Stimulated activated CD8-positive, alpha-beta memory T cell treated with anti-CD3 and anti-CD28 coated beads, Interleukin-15, amount 100 ng/mL, for 4 hours (primary cell): Measurements from ENCODE around the gene TSKU.
A peak's percentile ranks its signal among the peaks of the same experiment; 100 is the strongest.
"Not testable (repeated sequence)": the region's sequence is repeated elsewhere in the genome, so short reads cannot be mapped to it uniquely, and the experiment has no call there.

ENCODE experiments used
- DNase-seq, 2 donors: peaks; one replicate each; pipeline ENCODE4 v3.0.0-alpha.2; 2020; ENCODE audit warnings: low read depth in 2 of 2

The TSKU gene

GRCh38 chr11:76788661-76789442 lies 5.7 kb downstream of the TSKU start:
- DNase-seq, result no peak

- no peak for DNase-seq
Measured at GRCh38 chr11:76789443-76789719, 6.2 kb downstream of the TSKU start.

GRCh38 chr11:76790251-76790650 lies 7.1 kb downstream of the TSKU start:
- DNase-seq, result no peak

- not testable (repeated sequence) for DNase-seq
Measured at GRCh38 chr11:76791002-76791770, 8.0 kb downstream of the TSKU start.

- no peak for DNase-seq
Measured at GRCh38 chr11:76791861-76792260, 8.7 kb downstream of the TSKU start.

GRCh38 chr11:76792505-76793264 lies 9.5 kb downstream of the TSKU start:
- DNase-seq, result no peak

- DNase-seq, result no peak
Measured at GRCh38 chr11:76793391-76794291, 10.5 kb downstream of the TSKU start.

- DNase-seq, result no peak
Measured at GRCh38 chr11:76794371-76795289, 11.5 kb downstream of the TSKU start.

GRCh38 chr11:76795290-76795935 lies 12.3 kb downstream of the TSKU start:
- no peak for DNase-seq

GRCh38 chr11:76795936-76796441 lies 12.8 kb downstream of the TSKU start:
- DNase-seq, result no peak

- no peak for DNase-seq
Measured at GRCh38 chr11:76796511-76797198, 13.5 kb downstream of the TSKU start.

GRCh38 chr11:76797341-76798201 lies 14.4 kb downstream of the TSKU start:
- DNase-seq, result no peak

- no peak for DNase-seq
Measured at GRCh38 chr11:76798202-76798581, 15.0 kb downstream of the TSKU start.

GRCh38 chr11:76798671-76799065 lies 15.5 kb downstream of the TSKU start:
- no peak for DNase-seq

- peak; percentile 33 to 38 for DNase-seq
Measured at GRCh38 chr11:76799066-76799804, 16.1 kb downstream of the TSKU start.

- DNase-seq, result no peak
Measured at GRCh38 chr11:76800466-76801200, 17.5 kb downstream of the TSKU start.

- no peak for DNase-seq
Measured at GRCh38 chr11:76801225-76801624, 18.1 kb downstream of the TSKU start.
